Measurements from ENCODE around the gene DGKG. TPM values are rescaled to one million over a fixed set of nuclear protein-coding genes. Genes with fewer than 3 reads are reported as not detected.

DGKG gene
- total RNA-seq, 1 donor from 2014 or later: 6.3 TPM

- DNase-seq (ENCODE audit: low read depth): no peak
These were observed 212.6 kb downstream of the DGKG start for GRCh38 chr3:186149319-186149960.

GRCh38 chr3:186144257-186144656, 217.8 kb downstream of the DGKG start:
- no peak for DNase-seq (ENCODE audit: low read depth)

- no peak for DNase-seq (ENCODE audit: low read depth)
These were observed 218.8 kb downstream of the DGKG start for GRCh38 chr3:186143250-186143649.

- DNase-seq (ENCODE audit: low read depth): peak; percentile 72
These were observed 219.6 kb downstream of the DGKG start for GRCh38 chr3:186142393-186142932.

- no peak for DNase-seq (ENCODE audit: low read depth)
These were observed 220.2 kb downstream of the DGKG start for GRCh38 chr3:186141790-186142189.

- DNase-seq (ENCODE audit: low read depth): no peak
These were observed 223.6 kb downstream of the DGKG start for GRCh38 chr3:186138272-186138981.

- DNase-seq (ENCODE audit: low read depth): no peak
These were observed 224.9 kb downstream of the DGKG start for GRCh38 chr3:186137051-186137685.

GRCh38 chr3:186133980-186134379, 228.1 kb downstream of the DGKG start:
- DNase-seq (ENCODE audit: low read depth): no peak

GRCh38 chr3:186132487-186132886, 229.5 kb downstream of the DGKG start:
- DNase-seq (ENCODE audit: low read depth): no peak

- no peak for DNase-seq (ENCODE audit: low read depth)
These were observed 232.8 kb downstream of the DGKG start for GRCh38 chr3:186129206-186129605.

GRCh38 chr3:186128158-186128557, 233.9 kb downstream of the DGKG start:
- DNase-seq (ENCODE audit: low read depth): no peak

- no peak for DNase-seq (ENCODE audit: low read depth)
These were observed 234.6 kb downstream of the DGKG start for GRCh38 chr3:186127463-186127862.

GRCh38 chr3:186125118-186125517, 236.9 kb downstream of the DGKG start:
- DNase-seq (ENCODE audit: low read depth): no peak

- no peak for DNase-seq (ENCODE audit: low read depth)
These were observed 237.4 kb downstream of the DGKG start for GRCh38 chr3:186124592-186124991.

GRCh38 chr3:186123012-186123411, 239.0 kb downstream of the DGKG start:
- DNase-seq (ENCODE audit: low read depth): no peak

- DNase-seq (ENCODE audit: low read depth): peak; percentile 55
These were observed 240.1 kb downstream of the DGKG start for GRCh38 chr3:186121968-186122367.

- no peak for DNase-seq (ENCODE audit: low read depth)
These were observed 240.8 kb downstream of the DGKG start for GRCh38 chr3:186121278-186121677.

GRCh38 chr3:186119499-186119898, 242.5 kb downstream of the DGKG start:
- no peak for DNase-seq (ENCODE audit: low read depth)

GRCh38 chr3:186118692-186119091, 243.3 kb downstream of the DGKG start:
- DNase-seq (ENCODE audit: low read depth): no peak

- no peak for DNase-seq (ENCODE audit: low read depth)
These were observed 244.4 kb downstream of the DGKG start for GRCh38 chr3:186117521-186118134.

GRCh38 chr3:186115239-186115996, 246.6 kb downstream of the DGKG start:
- no peak for DNase-seq (ENCODE audit: low read depth)

Measured in myocyte (in vitro differentiated cells).